GM18873 (cell line): ENCODE data around the gene RAB34.
"Not testable (repeated sequence)": the region's sequence is repeated elsewhere in the genome, so short reads cannot be mapped to it uniquely, and the experiment has no call there.

Experiments
- ATAC-seq: cut with Tn5 transposase; IDR thresholded peaks from one replicate; pipeline ENCODE4 v1.9.1; 2021; ENCODE audit warnings: mild to moderate bottlenecking, moderate library complexity, moderate number of reproducible peaks; ENCODE audit not compliant: unreplicated experiment, low FRiP score

Gene RAB34

DNA sequence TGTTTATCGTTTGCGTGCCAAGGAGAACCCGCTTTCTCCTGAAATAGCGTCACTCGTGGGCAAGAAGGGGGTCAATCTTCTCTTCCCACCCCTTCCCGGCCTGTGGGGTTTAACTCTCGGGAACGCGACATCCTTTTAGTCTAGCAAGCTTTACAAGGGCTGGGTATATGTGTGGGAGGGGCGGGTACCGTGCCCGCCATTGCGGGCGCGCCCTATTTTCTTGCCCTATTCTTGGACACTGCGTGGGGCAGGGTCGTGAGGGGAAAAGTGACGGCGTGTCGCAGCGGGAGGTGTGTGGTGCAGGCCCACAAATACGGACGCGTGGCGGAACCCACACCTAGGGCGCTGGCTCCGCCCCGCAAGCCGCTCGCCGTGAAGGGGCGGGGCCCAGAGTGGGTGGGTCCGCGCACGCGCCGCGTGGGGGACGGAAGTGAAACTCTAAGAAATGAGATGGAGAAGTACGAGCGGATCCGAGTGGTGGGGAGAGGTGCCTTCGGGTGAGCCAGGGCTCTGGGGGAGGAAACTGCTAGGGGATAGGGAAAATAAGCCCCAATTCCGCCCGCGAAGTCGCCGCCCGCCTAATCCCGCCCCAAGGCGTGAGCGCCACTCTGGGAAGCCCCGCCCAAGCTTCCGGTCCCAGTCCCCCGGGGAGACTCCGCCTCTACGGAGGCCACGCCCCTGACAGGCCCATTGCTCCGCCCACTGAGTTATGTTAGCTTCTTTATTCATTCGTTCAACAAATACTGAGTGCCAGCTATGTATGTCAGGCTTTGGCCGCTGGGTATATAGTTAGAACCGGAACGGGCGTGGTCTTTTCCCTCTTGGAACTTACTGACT lies 10.9 kb upstream of the RAB34 start, which contains the start of gene NEK8:
NEK8 (plus strand) TSS at position 425 of the 837 bp plus-strand sequence; CDS start at position 451, 26 bp downstream.
- peak; percentile 30 for ATAC-seq

DNA sequence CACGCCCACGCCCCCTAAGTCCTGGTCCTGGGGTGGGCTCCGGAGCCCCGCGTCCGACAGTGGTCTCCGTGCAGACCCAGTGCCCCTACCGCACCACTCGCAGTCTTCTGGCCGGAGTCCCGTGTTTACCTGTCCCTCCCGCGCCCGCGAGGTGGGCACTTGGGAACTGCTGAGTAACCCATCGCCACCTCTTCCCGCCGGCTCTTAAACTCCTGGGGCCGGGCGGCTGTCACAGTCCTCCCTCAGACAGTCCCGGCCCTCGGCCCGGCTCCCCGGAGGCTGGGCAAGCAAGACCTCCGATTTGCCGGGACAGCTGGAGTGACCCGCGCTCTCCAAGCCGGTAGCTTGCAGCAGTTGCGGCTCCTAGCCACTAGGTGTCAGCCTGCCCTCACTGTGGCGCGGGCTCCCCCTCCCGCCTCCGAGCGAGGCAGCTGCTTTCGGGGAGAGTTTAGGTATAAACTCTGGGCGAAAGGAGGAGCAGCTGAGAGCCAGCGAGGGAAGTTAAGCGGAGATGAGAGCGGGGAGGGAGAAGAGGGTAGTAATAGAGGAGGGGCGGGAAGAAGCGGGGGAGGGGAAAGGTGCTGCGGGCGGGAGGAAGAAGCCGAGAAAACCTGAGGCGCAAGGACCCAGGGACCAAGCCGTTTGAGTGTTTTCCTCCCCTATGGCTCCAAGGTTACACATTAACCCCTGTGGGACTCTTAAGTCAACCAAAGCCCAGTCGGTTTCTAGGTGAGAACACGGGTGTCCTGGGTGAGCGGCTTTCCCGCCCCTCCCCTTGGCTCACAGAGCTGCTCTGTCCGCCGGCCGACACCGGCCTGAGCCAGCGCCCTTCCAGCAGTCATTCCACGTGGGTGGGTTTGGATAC lies 9.2 kb upstream of the RAB34 start:
- ATAC-seq = peak; percentile 43

DNA sequence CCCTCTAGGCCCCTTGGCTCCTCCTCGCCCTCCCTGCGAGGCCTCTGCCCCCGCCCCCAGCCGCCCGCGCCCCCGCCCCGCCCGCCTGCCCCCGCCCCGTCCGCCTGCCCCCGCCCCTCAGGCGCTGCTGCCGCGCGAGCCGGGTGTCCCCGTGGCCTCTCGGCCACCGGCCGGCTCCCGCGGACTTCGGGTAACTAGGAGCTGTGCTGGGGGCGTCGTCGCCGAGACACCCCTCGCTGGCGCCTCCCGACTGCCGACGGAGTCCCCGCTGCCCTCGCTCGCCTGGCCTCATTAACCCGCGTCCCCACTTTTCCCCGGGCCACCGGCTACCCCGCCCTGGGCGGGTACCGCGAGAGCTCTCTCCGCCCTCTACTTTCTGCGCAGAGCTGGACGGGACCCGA lies 8.6 kb upstream of the RAB34 start, which contains the start of gene TLCD1:
TLCD1 (minus strand) TSS at position 8 of the 401 bp plus-strand sequence. CDS start 136 bp downstream, outside the sequence.
- no peak for ATAC-seq

DNA sequence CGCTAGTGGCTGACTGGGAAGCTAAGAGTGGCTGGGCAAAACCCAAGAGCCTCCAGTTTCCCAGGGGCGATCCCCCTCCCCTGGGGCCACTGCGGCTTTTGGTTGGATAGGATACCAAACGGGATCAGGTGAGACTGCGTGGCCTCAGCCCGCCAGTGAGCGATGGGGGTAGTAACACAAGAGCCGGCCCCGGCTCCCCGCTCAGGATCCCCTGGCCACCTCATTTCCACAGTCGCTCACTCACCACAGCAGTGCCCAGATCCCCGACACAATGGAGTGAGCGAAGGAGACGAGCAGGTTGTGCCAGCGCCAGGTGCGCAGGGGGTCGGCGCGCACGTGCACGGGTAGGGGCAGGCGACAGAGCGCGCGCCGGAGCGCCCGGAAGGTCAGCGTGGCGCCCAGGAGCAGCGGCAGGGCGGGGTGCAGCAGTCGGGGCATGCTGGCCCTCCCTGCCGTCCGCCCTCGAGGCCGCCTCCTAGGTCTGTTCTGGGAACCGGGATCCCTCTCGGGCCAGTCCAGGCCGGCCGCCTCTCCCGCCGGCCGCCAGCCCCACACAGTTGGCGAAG lies 8.1 kb upstream of the RAB34 start:
- no peak for ATAC-seq

DNA sequence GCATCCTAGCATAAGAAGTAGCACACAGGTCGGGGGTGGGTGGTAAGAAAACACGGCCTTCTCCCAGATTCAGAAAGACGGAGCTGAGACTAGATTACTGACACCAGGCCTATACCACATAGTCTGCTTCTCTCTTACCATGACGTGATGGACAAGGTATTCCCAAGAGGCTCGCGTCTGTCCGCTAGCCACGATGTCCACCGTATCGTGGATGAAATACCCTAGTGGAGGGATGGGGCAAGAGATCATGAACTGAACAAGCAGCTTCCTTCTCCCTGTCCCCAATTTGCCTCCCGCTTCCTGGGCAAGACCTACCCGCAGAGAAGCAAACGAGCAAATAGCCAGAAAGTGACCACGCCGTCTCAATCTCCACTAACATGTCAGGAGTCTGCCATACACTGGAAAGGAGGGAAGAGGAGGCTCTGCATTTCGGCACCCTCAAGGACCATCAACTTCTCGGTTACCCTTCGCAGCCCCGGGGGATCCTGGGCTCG lies 7.5 kb upstream of the RAB34 start:
- ATAC-seq = no peak

DNA sequence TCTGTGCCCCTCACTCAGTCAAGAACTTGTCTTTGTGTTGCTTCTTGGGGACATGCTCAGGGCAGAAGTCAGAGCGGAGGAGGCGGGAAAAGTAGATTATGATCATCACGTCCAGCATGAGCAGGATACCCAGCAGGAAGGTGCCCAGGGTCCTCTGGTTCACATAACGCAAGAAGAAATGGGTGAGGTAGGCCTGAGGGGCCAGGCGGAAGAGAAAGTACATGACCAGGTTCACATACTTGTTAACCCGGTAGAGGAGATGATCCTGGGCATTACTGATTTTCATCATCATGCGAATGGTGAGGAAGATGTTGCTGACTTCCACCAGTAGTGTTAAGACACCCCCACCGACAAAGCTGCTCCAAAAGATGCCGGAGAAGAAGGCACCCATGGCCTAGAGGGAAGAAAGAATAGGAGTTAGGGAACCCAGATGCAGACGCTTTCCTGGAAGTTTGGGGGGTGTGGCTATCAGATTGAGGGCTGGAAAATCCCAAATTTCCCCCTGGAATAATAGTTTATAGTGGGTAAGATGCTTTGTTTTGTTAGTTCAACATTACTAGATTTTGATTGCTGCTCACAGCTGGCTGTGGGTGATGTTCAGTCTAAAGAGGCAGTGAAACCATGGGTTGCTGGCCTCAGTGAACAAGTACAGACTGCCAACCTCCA lies 7.0 kb upstream of the RAB34 start:
- ATAC-seq = no peak

DNA sequence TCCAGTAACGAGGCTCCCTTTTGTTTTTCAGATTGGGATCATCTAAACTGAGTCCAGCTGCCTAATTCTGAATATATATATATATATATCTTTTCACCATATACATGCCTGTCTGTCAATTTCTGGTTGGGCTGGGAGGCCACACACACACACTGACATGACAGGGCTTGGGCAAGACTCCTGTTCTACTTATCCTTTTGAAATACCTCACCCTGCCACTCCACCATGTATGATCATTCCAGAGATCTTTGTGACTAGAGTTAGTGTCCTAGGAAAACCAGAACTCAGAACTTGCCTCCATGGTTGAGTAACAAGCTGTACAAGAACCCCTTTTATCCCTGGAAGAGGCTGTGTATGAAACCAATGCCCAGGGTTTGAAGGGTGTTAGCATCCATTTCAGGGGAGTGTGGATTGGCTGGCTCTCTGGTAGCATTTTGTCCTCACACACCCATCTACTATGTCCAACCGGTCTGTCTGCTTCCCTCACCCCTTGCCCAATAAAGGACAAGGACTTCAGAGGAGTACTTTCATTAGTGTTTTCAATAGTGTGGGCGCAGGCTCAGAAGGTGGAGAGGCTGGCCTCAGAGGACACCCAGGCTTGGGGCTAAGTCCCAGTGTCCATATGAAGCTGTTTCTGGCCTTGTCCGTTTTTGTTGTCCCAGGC lies 6.3 kb upstream of the RAB34 start:
- not testable (repeated sequence) for ATAC-seq

DNA sequence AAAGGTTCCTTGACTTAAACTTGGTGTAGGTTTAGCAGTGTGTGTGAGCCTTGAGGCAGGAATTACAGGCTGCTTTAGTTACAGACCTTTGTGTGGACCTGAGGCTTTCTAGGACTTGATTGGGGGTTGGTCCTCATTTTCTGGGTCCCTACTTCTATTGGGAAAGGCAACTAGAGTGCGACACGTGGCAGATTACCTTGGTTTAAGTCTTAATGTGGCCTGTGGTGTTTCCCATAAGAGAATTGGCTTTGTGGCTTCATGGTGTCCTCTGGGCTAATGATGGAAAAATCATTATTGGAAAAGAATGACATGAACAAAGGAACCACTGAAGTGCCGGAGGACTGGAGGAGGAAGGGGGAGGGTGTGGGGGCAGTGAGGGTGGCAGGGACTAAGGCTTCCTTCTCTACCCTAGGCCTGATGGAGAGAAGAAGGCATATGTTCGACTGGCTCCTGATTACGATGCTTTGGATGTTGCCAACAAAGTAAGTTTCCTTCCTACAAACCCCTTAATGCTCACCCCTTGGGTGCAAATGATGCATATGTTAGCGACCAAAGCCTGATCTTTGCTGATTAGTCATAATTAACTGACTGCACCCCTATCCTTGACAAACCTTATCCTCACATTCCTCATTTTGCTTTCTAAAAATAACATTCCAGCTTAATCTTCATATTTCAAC lies 5.6 kb upstream of the RAB34 start:
- ATAC-seq = no peak

DNA sequence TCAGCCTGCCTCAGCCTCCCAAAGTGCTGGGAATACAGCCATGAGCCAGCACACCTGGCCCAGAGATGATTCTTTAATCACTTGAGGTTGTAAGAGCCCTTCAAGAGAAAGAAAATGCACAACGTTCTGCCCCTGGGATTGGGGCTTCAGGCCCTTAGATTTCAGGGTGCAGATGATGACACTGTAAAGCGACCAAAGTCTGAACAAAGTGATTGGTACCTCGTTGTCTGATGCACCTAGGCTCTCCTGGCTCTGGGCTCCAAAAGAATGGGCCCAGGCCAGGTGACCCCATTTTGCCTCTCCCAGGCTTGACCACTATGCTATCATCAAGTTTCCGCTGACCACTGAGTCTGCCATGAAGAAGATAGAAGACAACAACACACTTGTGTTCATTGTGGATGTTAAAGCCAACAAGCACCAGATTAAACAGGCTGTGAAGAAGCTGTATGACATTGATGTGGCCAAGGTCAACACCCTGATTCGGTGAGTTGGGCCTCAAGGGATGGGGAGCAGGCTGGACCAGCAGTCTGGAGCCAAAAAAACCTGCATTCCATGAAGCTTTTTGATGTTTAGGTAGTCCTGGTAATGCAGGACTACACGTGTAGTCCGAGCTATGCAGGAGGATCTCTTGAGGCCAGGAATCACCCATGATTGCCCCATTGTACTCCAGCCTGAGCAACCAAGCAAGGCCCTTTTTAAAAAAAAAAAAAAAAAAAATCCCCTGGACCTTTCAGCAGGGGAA lies 4.9 kb upstream of the RAB34 start:
- ATAC-seq = no peak

DNA sequence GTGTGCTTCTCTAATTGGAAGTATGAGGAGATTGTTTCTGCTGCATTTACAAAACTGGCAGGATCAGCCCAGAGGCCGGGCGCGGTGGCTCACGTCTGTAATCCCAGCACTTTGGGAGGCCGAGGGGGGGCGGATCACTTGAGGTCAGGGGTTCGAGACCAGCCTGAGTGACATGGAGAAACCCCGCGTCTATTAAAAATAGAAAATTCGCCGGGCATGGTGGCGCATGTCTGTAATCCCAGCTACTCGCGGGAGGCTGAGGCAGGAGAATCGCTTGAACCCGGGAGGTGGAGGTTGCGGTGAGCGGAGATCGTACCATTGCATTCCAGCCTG lies 3.3 kb upstream of the RAB34 start:
- not testable (repeated sequence) for ATAC-seq

DNA sequence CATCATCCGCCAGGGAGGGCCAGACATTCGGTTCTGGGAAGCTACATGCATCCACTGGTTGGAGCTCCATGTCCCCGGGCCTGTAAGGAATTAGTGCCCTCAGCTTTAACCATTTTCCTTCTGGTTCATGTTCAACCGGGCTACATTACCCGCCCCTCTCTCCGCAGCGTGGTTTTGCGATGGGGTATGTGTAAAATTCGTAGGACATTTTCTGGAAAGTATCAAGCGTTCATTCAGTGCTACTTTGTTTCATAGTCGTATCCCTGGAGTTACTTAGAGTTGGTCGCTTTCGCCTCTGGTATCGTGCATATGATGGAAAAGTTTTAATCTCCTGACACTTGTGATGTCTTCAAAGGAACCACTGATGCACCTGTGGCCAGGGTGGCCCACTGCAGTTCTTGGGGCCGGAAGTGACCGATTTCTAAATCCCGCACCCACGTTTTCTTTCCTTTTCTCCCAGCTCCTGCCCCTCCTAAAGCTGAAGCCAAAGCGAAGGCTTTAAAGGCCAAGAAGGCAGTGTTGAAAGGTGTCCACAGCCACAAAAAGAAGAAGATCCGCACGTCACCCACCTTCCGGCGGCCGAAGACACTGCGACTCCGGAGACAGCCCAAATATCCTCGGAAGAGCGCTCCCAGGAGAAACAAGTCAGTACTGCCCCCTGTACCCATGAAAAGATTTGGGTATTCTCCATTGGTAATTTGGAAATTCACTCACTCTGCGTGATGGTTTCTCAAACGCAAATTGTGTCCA lies 2.8 kb upstream of the RAB34 start:
- ATAC-seq = no peak

DNA sequence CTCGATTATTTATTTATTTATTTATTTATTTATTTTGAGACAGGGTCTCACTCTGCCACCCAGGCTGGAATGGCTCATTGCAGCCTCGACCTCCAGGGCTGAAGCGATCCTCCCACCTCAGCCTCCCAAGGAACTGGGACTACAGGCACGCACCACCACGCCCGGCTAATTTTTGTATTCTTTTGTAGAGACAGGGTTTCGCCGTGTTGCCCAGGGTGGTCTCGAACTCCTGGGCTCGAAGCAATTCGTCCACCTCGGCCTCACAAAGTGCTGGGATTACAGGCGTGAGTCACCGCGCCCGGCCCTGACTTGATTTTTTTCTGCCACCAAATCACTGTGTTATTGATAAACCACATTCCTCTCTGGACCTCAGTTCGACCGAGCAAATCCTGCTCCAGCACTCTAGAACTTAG lies 1.4 kb upstream of the RAB34 start:
- ATAC-seq = no peak

DNA sequence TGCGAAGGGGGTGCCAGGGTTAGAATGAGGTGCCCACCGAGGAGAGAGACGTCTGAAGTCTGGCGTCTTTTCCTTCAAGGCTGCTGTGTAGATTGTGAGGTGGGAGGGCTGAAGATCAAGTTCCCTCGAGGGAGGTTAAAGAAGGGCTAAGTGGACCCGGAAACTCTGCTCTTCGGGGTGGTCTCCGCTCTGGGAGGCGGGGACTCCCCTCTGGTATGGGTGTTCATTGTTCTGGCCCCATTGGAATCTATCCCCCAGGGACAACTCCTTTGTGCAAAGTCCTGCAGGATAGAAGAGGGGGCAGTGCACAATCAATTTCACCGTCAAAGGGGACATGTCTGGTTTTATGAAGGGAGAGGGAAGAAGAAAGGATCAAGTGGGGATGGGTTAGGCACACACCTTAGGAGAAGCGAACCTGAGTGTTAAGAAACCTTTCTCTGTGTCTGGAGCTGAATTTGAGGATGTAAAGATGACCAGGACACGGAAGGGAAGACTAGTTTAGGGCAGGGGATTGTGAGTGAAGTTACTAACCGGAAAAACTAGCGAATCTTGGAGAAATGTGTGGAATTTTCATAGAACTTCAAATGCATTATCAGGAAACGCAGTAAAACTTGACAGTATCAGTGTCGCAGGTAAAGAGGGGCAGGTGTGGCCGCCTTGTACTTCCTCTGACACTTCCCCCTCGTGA lies 809 bp upstream of the RAB34 start:
- ATAC-seq = no peak

DNA sequence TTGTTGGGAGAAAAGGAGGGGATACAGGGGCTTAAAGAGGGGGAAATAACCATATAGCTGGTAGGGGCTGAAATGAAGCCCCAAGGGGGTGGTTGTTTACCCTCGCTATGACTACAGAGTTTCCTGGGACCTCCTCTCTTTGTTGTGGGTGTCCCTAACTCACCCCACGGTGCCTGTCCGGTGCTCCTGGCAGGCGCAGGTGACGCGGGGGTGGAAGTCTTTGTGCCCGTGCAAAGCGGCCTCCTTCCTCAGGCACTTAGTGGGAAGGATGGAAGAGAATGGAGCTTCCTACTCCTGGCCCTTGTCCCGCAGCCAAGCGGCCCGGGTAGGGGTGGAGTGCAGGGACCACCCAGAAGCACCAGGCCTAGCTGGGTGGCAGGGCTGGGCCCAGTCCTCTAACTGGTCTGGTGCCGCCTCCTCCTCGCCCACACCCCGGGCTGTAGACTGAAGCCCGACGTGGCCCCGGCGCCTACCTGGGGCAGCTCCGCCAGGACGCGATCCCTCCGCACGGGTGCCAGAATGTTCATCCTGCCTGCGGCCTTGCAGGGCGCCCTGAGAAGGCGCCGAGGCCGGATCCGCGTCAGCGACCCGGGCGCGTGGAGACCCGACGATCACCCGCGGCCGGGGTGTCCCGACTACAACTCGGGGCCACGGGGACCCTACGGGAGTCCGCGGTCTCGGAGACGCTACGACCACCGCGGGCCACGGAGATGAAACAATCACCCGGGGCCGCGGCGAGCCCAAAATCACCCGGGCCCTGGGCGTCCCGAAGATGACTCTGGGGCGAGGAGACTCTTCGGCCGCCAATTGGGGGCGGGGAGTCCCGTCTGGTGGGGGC lies 709 bp downstream of the RAB34 start:
- no peak for ATAC-seq

DNA sequence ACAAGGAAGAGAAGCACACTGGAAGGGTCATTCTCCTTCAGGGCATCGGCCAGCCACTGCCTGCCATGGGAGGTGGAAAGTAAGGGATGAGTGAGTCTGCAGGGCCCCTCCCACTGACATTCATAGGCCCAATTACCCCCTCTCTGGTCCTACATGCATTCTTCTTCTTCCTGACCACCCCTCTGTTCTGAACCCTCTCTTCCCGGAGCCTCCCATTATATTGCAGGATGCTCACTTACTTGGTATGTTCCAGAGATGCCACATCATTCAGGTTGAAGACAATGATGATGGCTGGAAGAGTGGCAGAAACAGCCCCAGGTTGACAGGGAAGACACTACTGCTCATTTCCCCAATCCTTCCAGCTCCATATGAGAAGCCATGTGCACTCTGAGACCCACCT lies 2.5 kb downstream of the RAB34 start:
- ATAC-seq = no peak

DNA sequence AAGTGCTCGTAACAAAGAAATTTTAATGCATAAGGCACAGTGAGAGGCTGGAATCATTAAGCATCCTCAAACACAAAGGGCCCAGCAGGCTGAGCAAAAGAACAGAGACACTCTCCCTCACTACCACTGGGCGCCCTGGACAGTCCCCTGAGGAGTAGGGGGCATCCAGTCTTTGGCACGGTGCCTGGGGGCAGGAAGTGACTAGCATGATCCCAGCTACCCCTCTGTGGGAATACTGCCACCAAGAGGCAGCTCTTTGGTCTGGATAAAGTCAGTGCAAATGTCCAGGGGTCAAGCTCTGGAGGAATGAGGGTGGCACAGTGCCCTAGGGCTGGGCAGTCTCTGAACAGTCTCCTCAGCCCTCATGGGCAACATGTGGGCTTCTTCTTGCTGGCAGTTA lies 3.4 kb downstream of the RAB34 start:
- no peak for ATAC-seq
